ENCODE data around the gene OSBPL1A.
A peak's percentile ranks its signal among the peaks of the same experiment; 100 is the strongest.
"Not testable (repeated sequence)": the region's sequence is repeated elsewhere in the genome, so short reads cannot be mapped to it uniquely, and the experiment has no call there.

Gene OSBPL1A

GRCh38 chr18:24187049-24187448 lies 210.6 kb downstream of the OSBPL1A start:
- no peak for DNase-seq (ENCODE audit: low read depth)

- no peak for DNase-seq (ENCODE audit: low read depth)
These were observed 211.8 kb downstream of the OSBPL1A start for GRCh38 chr18:24185805-24186204.

- DNase-seq (ENCODE audit: low read depth): no peak
These were observed 215.8 kb downstream of the OSBPL1A start for GRCh38 chr18:24181806-24182205.

- no peak for DNase-seq (ENCODE audit: low read depth)
These were observed 217.6 kb downstream of the OSBPL1A start for GRCh38 chr18:24180048-24180447.

- no peak for DNase-seq (ENCODE audit: low read depth)
These were observed 220.0 kb downstream of the OSBPL1A start for GRCh38 chr18:24177499-24178133.

GRCh38 chr18:24176727-24177416 lies 220.8 kb downstream of the OSBPL1A start:
- peak; percentile 21 for DNase-seq (ENCODE audit: low read depth)

GRCh38 chr18:24173997-24174396 lies 223.6 kb downstream of the OSBPL1A start:
- DNase-seq (ENCODE audit: low read depth): no peak

- no peak for DNase-seq (ENCODE audit: low read depth)
These were observed 227.3 kb downstream of the OSBPL1A start for GRCh38 chr18:24170360-24170759.

- no peak for DNase-seq (ENCODE audit: low read depth)
These were observed 229.1 kb downstream of the OSBPL1A start for GRCh38 chr18:24168496-24168895.

- DNase-seq (ENCODE audit: low read depth): no peak
These were observed 236.3 kb downstream of the OSBPL1A start for GRCh38 chr18:24161304-24161703.

GRCh38 chr18:24160086-24160485 lies 237.5 kb downstream of the OSBPL1A start:
- DNase-seq (ENCODE audit: low read depth): no peak

- DNase-seq (ENCODE audit: low read depth): no peak
These were observed 239.8 kb downstream of the OSBPL1A start for GRCh38 chr18:24157855-24158254.

- DNase-seq (ENCODE audit: low read depth): no peak
These were observed 244.2 kb downstream of the OSBPL1A start for GRCh38 chr18:24153397-24153796.

- DNase-seq (ENCODE audit: low read depth): not testable (repeated sequence)
These were observed 248.0 kb downstream of the OSBPL1A start for GRCh38 chr18:24149591-24149990.

- DNase-seq (ENCODE audit: low read depth): no peak
These were observed 255.2 kb downstream of the OSBPL1A start for GRCh38 chr18:24142376-24142775.

- no peak for DNase-seq (ENCODE audit: low read depth)
These were observed 256.9 kb downstream of the OSBPL1A start for GRCh38 chr18:24140697-24141096.

GRCh38 chr18:24138789-24139616 lies 258.6 kb downstream of the OSBPL1A start, which contains the start of gene CABYR:
TSS of gene CABYR (plus strand) at chr18:24139062. CDS start at chr18:24143115, 4,053 bp downstream.
- DNase-seq (ENCODE audit: low read depth): peak; percentile 53

- no peak for DNase-seq (ENCODE audit: low read depth)
These were observed 259.2 kb downstream of the OSBPL1A start for GRCh38 chr18:24138409-24138788.

- no peak for DNase-seq (ENCODE audit: low read depth)
These were observed 260.7 kb downstream of the OSBPL1A start for GRCh38 chr18:24136967-24137373.

GRCh38 chr18:24130494-24130893 lies 267.1 kb downstream of the OSBPL1A start:
- DNase-seq (ENCODE audit: low read depth): no peak

- DNase-seq (ENCODE audit: low read depth): no peak
These were observed 268.9 kb downstream of the OSBPL1A start for GRCh38 chr18:24128700-24129099.

- no peak for DNase-seq (ENCODE audit: low read depth)
These were observed 269.9 kb downstream of the OSBPL1A start for GRCh38 chr18:24127735-24128134.
